Right kidney (tissue), 1 donor: ENCODE measurements around the gene HOXC12.

ENCODE experiments used
- DNase-seq: peaks from one replicate; pipeline ENCODE4 v3.0.0-alpha.2; 2016

HOXC12 gene

DNA sequence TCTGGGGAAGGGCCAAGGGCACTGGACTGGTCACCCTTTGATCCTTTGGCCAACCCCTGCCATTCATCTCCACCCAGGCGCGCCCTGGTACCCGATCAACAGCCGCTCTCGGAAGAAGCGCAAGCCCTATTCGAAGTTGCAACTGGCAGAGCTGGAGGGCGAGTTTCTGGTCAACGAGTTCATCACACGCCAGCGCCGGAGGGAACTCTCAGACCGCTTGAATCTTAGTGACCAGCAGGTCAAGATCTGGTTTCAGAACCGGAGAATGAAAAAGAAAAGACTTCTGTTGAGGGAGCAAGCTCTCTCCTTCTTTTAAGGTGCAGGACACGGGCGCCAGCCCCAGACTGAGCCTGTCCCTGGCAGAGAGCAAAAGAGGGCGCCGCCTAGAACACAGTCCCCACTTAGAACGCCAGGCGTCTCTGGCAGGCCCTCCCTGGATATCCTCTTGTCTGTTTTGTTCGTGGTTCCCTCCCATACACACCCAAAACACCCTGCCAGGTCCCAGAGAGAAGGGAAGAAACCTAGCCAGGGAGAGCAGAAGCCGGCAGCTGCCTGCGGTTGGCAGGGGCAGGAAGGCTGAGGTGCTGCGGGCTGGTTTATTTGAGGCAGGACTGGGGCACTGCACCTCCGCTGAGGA, 1.7 kb downstream of the HOXC12 start:
- peak; percentile 69 for DNase-seq

DNA sequence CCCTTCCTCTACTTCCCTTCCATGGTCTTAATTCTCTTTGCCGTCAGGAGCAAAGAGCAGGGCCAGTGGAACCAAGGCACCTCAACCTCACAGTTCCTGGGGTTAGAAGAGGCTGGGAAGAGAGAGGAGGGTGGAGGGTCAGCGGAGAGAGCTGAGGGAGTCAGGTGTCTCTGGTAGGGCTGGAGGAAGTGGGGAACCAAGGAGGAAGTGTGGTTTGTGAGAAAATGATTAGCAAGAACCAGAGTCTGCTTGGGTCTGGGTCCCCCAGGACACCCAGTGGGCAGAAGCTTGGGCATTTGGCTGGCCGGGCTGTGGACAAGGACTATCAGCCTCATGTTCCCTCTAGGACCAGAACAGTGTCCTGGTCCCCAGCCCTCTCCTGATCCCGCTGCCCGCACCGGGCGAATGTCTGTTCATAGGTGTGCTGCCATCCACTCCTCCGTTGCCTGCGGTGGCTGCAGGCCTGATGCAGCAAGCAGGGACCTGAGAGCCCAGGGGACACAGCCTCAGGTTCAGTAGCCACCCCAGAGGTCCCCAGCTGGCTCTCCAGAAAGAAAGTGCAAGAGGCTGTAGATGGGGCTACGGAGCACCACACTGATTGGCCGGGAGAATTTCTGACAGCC, 2.3 kb downstream of the HOXC12 start:
- peak; percentile 46 for DNase-seq

DNA sequence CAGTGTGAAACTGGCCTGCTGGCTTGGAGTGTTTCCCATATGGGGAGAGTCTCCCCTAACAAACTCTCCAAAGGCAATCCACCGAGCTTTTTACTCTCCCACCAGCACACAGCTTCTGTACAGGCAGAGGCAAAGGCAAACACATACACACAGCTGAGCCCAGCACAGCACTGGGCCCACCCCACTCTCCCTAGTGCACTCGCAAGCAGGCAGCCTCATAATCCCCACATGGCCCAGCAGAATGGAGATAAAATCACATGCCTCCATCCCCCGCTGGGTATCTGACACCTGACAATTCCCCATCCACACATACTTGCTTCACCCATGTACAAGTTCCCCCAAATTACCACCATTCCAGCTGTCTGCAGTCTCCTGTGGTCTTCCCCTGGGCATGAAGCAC, 3.4 kb downstream of the HOXC12 start:
- DNase-seq = no peak

DNA sequence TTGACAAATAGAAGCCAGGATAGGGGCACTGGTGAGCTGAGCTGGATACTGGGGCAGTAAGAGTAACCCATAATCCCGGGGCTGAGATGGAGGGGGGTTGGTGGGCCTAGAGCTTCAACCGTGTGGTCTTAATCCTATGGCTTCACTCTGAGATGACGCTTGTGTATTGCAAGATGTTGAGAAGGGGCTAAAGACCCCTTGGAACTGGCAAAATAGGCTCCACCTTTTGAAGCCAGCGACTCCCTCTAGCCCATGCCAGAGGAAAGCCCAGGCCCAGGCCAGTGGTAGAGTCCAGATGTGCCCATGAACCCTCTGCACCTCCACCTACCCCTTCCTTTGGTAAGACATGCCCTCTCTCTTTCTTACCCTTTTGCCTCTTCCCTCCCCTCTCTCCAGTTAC, 4.6 kb downstream of the HOXC12 start:
- DNase-seq = no peak

DNA sequence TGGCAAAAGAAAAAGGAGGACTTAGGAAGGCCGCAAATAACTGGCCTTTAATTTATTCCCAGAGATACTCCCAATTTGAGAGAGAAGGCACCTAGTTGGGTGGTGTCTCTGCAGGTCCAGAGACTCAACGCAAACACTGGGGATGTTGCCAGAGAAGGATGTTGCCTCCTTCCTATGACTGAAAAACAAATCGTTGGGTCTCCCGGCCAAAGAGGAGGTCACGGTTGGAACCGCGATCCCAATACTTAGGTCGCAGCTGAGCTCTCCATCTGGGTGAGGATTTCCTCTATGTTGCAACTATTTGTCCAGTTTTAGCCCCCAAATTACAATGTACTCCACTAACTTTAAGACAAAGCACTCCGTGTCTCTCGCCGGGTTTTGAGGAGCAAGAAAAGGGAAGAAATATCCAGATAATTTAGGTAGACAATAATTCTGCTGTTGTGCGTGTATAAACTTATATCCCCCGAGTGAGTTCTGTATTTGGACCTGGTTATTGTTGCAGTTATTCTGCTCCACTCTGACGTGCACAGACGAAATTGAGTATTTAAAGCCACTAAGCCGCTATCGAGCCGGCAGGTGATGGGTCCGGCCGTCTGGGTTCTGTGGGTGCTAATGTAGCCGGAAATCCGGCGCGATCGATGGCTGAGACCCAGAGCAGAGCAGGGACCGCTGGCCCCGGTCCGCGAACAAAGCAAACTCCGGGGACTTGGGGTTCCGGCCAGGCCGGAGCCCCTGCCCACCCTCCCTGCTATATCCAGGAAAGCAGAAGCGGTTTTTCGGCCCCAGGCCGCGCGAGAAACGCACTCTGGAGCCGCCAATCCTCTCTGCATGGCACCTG, 5.7 kb downstream of the HOXC12 start:
- DNase-seq = no peak

DNA sequence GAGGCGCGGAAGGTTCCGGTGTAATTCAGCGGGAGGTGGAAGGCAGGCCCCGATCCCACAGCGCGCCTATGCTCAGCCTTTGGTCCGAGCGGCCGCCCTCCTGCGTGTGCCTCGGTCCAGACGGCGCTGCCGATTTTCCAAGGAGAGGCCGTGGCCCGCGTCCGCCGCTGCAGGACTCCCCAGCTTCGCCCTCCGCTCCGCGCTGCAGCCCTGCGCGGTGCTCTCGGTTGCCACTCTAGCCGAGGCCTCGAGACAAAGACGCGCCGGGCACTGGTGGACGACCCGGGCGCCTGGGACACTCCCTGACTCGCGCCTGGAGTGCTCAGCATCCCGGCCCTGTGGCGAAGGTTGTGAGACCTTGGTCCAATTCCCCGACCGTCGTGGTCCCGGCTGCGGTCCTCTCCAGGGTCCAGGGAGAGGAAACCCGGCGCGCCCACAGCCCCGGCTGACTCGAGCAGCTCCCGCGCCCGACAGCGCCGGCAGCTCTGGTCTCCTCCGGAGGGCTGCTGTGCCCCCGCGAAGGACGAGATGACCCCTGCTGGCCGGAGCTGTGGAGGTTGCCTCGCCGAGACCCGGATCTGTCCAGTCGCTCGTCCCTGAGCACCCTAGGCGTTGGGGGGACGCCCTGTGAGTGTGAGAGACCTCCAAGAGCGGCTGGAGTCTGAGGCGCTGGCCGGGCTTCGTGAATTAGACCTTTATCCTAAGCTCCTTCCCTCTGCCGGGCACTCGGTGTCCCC, 6.5 kb downstream of the HOXC12 start:
- DNase-seq = peak; percentile 84

DNA sequence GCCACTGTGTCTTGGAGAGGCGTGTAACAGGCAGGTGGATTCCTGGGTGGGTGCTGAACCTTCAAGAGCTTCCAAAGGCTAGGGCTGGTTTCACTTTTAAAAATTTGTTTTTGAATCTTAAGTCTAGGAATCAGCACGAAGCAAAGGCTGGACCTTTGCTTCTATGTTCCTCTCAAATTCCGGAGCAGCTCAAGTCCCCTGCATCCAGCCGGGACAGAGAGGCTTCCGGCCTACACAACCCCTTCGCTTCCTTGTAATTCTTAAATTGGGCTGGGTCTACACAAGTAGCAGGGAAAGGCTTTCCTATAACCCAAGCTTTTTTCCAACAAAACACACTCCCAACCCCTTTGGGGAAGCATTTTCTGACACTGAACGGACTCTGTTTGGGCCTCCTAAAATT, 8.3 kb downstream of the HOXC12 start:
- no peak for DNase-seq

DNA sequence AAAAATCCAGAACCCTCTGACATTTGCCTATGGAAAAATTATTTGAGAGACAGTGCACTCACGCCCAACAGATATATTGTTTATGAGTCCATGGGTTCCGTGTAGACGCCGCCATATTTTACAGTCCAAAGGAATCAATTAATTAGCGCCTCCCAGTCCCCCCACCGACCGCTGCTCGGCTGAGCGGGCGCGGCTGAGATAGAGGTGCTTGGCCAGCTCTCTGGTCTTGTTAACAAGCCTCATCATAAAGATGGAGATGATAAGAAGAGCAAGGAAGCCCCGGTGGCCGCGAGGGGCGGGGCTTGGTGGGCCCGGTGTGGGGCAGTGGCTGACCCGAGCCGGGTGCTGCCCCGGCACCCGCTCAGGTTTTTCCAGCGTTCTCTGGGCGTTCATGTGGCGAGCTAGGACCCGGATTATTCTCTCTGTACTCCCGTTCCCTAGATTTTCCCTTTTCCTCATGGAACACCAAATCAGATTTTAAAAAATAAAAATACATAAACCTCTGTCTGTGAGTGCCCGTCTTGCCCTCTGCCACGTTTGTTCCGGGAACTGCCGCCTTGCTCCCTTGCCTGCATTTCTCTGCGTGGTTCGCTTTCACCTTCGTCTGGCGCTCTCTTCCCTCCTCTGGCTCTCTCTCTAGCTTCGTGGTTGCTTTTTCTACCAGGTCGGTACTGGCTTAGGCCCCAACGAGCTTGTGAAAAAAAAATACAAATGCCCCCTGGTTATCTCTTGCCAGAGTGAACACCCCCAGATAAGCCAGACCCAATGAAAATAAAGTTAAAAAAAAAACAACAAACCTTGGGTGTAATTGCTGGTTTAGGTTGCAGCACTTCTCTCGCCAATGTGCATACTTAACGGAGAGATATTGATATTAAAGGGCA, 9.0 kb downstream of the HOXC12 start:
- DNase-seq = peak; percentile 50

DNA sequence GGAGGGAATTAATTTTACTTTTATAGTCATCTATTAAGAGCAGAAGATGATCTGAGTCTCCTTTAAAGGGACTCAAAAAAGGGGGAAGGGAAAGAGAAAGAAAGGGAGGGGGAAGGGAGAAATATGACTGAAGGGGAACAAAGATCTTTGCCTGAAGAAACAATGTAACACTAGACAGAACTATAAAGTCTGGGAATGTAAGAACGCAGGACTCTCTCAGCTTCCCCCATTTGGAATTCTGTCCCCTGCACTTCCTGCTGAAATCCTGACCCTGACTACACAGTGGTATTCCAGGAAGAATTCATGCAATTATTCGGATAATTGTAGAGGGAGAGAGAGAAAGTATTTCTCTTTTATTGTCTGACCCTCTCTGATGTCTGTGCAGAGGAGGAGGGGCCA, 9.6 kb downstream of the HOXC12 start:
- DNase-seq = peak; percentile 44

DNA sequence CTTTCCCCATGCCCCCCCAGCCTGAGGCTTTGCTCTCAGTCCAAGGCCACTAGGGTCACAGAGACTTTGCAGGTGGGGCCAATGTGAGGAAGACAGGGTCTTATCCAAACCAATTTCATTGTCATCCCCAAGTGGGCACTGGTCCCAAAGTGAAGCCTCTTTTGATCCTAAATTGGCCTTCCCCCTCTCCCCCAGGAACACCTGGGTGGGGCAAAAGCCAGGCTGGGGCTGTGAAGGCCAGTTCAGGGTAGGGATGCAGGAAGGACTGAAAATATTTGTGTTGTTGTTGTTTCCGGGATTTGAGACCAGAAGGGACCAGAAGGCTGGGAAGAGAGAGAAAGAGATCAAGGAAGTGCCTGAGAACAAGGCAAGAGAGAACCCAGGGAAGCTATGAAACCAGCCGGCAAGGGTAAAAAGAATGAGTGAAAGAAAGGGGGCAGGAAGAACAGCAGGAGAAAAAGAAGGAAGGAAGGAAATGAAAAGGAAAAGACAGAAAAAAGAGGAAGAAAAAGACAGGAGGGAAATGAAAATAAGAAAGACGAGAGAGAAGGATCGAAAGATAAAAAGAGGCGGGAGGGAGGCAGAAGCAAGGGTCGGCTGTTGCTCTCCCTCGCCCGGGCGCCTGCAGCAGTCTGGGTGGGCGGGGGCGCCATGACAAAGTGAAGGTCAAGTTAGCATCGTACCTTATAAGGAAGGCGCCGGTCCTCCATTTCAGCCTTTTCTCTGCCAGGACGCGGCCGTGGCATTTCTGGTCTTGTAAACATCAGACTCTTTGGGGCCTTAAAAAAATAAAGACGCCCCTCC, 10.8 kb downstream of the HOXC12 start:
- DNase-seq = peak; percentile 70

DNA sequence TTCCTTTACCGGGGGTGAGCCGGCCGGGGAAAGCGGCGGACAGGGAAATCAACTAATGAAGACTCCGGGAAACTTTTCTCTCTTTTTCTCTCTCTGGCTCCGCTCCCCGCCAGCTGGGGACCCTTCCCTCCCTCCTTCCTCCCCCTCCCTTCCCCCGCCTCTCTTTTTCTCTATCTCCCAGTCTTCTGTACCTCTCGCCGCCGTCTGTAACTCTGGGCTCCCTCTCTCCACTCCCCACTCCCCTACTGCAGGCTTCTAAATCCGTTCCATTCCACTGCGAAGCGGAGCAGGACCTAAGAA, 11.3 kb downstream of the HOXC12 start:
- DNase-seq = no peak

DNA sequence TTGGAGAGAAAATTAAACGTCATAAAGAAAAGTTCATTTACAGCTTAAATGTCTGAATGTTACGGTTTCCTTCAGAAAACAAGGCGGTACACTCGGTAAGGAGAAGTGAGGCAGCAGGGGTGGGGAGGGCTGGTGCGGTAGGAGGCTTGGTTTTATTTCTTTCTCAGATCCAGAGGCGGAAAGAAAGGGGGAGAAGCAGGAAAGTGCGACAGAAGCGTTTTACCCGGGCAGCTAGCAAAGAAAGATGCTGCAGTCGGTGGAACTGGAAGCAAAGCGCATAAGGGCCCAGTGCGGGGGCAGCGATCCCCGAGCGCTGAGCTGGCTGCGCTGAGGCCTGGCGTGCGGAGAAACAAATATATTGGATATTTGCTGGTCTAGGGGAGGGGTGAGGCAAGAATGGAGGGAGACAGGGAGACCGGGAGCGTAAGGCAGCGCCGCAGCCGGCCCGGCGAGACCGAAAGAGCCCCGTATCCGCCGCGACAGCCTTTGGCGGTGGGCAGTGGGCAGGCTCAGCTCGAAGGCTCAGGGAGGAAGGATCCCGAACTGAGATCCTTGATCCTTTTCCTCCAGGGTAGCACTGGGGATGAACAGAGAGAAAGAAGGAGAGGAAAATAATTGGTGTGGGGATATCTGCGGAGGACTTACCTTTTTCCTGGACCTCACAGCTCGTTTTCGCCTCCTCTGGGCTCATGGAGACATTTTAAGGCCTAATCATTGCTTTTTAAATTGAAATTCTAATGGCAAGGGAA, 11.9 kb downstream of the HOXC12 start:
- DNase-seq = peak; percentile 77

DNA sequence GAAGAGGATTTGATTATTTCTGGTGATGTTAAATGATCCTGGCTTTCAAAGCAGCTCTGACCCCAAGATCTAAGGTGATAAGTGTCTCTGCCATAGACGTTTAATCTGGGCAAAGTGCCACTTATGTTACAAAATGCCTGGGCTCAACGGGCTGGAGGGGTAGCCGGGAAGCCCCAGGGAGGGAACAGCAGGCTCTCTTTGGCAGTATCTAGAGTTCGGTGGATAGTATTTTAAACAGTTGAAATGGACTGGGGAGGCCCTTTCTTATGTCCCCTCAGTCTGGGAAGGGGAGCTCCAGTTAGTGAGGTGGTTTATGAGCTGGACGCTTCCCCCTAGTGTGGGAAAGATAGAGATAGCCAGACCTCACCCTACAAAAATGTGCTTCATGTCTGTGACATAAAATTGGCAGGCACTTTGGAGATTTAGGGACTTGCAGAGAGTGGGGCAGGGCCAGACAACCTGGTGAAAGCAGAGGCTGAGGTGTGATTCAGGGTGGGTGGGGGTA, 12.8 kb downstream of the HOXC12 start:
- DNase-seq = no peak

DNA sequence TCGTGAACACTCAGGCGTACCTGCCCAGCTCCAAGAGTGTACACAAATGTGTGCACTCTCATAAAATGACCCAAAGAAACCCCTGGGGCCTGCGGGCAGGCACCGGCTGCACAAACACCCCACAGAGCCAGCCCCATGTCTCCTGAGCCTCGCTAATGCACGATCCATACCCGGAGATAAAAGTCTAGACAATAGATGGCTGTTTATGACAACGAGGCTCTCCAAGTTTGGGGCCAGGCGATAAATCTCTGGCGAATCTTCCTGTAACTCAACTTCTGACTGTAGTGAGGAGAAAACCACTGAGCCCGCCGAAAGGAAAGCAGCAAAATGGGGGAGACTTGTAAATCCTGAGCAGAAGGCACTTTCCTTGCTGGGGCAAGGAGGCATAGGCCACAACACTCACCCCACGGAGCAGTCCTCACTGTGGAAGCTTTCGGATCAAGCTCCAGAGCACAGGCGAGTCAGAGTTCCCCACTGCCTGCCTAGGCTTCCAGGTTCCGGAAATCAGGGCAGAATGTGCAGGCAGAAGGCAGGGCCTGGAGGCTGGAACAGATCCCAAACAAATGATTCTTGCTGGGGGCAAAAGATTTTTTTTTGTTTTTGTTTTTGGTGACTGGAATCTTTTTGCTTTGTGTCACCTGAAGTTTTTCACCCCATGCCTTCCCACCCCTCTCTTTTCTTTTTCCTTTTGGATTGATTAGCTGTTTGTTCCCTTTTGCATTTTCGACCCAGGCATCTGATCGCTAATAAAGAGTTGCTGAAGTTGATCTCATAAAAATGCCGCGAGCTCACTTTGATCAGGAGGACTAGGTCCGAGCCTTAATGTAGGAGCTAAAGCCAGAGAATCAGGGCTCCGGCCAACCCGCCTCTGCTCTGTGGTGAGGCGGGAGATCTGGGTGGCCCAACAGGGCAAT, 13.8 kb downstream of the HOXC12 start:
- no peak for DNase-seq

DNA sequence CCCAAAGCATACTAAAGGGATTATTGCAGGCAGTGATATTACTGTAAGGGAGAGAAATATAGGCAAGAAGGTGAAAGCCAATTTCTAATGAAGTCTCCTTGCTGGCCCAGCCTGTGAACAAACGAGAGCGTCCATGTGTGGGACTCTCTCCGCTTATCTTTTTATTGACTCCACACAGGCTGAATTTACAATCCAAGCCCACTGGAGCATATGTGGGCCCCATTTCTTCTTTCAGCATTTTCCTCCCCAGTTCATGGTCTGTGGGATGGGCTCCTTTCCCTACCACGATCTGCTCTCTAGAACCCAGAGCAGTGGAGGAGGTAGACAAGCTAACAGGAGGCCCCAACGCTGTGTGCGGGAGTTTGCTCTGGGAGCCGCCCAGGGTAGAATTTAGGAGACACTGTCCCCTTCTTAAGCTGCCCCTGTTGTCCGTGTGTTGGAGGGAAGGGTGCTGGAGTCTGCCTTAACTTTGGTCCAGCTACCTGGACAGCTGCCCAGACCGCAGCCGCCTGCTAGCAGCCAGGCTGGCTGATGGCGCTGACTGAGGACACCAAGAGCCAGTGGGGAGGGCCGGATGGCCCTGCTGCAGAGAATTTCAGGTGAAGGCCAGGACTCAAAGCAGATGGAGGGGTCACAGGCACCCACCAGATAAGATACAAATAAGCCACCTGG, 15.0 kb downstream of the HOXC12 start:
- no peak for DNase-seq

DNA sequence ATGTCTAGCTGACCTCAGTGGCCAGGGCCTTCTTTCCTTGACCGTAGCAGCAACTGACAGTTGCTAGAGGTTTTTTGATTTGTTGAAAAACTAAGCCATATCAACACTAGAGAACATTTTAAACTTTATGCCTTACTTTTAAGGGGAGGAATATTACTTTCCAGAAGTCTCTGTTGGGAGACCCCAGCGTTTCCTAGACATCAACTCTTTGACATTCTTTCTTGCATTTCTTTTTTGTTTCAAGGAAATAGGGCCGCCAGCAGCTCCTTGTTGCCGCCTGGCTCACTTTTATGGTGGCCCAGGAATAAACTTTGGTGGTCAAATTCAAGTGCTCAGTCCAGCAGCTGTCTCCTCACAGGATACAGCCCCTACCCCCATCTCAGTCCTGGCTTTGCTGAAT, 15.7 kb downstream of the HOXC12 start:
- no peak for DNase-seq

DNA sequence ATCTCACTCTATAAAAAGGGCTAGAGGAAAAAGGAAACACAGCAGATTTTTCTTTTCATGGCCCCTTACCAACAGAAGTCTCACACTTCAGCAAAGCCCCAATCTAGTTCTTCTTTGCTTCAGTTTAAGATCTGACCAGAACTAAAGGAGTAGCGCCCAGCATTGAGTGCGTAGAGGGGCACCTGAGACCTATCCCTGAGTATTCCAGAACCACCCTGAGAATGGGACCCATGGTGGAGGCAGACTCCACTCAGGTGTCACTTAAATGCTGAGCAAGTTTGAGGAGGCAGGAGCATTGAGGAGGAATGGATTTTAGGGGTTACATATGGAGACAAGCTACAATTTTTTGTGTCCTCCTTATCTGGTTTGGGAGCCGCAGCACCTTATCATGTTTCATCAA, 16.4 kb downstream of the HOXC12 start:
- no peak for DNase-seq

DNA sequence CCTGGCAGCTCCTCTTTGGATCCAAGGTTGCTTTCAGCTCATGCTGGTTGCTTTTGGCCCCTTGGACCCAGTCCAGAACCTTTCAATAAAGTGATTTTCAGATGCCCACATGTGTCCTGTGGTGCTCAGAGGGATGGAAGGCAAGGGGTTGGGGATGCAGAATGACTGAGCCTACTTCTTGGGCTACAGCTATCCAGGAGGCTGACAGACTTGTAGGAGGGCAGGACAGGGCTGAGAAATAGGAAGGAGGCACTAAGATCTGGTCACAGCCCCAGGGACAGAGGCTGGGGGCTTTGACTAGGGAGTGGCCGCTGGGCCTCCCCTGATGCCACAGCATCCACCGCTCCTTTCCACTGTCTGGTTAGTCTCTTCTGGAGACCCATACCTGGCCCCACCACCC, 17.0 kb downstream of the HOXC12 start:
- no peak for DNase-seq
